Measurements from ENCODE around the gene ZYX. TPM values are rescaled to one million over a fixed set of nuclear protein-coding genes. Genes with fewer than 3 reads are reported as not detected.

The ZYX gene
- polyA plus RNA-seq, 1 donor (not counting 4 experiments of a cell fraction or from before 2014, with no cell fraction given) = 17.6 TPM

GRCh38 chr7:143363016-143363937 lies 17.9 kb upstream of the ZYX start:
- peaks cover 6% of the 10 kb centered on the region for H3K4me1 ChIP-seq (ENCODE audit: control insufficient read depth, extremely low read depth, insufficient read depth, low read length)
- no peaks in the 10 kb centered on the region for H3K36me3 ChIP-seq (ENCODE audit: control insufficient read depth in 2 of 2, extremely low read depth in 1 of 2, insufficient read depth in 2 of 2, low read length in 2 of 2)
- DNase-seq (ENCODE audit: low read depth, low spot score) = no peak
- H2AFZ ChIP-seq (ENCODE audit: control insufficient read depth, low read length) = no peak overlapping the region
- H3K9me3 ChIP-seq (ENCODE audit: control insufficient read depth, low read depth, low read length) = no peaks in the 10 kb centered on the region
- H3K79me2 ChIP-seq (ENCODE audit: control insufficient read depth, insufficient read depth, low read length) = no peaks in the 10 kb centered on the region
- dilution Hi-C loops (cut with MboI; ENCODE audit: extremely low pct_ligation_motif_present, low sequenced_read_pairs) = no loop called here
- TF ChIP-seq, protein P1, sequence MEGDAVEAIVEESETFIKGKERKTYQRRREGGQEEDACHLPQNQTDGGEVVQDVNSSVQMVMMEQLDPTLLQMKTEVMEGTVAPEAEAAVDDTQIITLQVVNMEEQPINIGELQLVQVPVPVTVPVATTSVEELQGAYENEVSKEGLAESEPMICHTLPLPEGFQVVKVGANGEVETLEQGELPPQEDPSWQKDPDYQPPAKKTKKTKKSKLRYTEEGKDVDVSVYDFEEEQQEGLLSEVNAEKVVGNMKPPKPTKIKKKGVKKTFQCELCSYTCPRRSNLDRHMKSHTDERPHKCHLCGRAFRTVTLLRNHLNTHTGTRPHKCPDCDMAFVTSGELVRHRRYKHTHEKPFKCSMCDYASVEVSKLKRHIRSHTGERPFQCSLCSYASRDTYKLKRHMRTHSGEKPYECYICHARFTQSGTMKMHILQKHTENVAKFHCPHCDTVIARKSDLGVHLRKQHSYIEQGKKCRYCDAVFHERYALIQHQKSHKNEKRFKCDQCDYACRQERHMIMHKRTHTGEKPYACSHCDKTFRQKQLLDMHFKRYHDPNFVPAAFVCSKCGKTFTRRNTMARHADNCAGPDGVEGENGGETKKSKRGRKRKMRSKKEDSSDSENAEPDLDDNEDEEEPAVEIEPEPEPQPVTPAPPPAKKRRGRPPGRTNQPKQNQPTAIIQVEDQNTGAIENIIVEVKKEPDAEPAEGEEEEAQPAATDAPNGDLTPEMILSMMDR (optimal IDR thresholded peaks at IDR 0.05 in 1 of 3, IDR thresholded peaks at IDR 0.05 in 1 of 3, conservative IDR thresholded peaks at IDR 0.05 in 1 of 3; ENCODE audit: extremely low read depth in 1 of 3, insufficient read depth in 2 of 3, low read length in 3 of 3) = no peak
- peak; percentile 92 for TF ChIP-seq EZH2 (IDR thresholded peaks at IDR 0.05; ENCODE audit: low read length)
- peaks cover 57% of the 10 kb centered on the region for H3K27me3 ChIP-seq (ENCODE audit: control insufficient read depth, extremely low read depth, insufficient read depth, low read length)
- no peak for FAIRE-seq
- no peak overlapping the region for H3K27ac ChIP-seq (ENCODE audit: control insufficient read depth, insufficient read depth, low read length)
- H3K9ac ChIP-seq (ENCODE audit: control insufficient read depth, extremely low read depth, insufficient read depth, low read length) = no peak overlapping the region
- no peaks in the 10 kb centered on the region for H4K20me1 ChIP-seq (ENCODE audit: control insufficient read depth, extremely low read depth, insufficient read depth, low read length)
- H3K4me2 ChIP-seq (ENCODE audit: control insufficient read depth, extremely low read depth, insufficient read depth, low read depth, low read length) = no peak overlapping the region
- no peak overlapping the region for H3K4me3 ChIP-seq (ENCODE audit: control insufficient read depth in 2 of 3, extremely low read depth in 1 of 3, insufficient read depth in 2 of 3, low read depth in 1 of 3, low read length in 3 of 3)
- H3K9me1 ChIP-seq (ENCODE audit: control insufficient read depth, extremely low read depth, insufficient read depth, low read length) = no peaks in the 10 kb centered on the region

- dilution Hi-C loops (cut with MboI; ENCODE audit: extremely low pct_ligation_motif_present, low sequenced_read_pairs) = no loop called here
- Histone ChIP-seq H3K27me3 (ENCODE audit: control insufficient read depth, extremely low read depth, insufficient read depth, low read length) (peaks cover 22% of the 10 kb centered on the region), H3K9me1 (ENCODE audit: control insufficient read depth, extremely low read depth, insufficient read depth, low read length) (no peaks in the 10 kb centered on the region), H3K4me2 (ENCODE audit: control insufficient read depth, extremely low read depth, insufficient read depth, low read depth, low read length) (no peak overlapping the region), H3K36me3 (ENCODE audit: control insufficient read depth in 2 of 2, extremely low read depth in 1 of 2, insufficient read depth in 2 of 2, low read length in 2 of 2) (no peaks in the 10 kb centered on the region), H3K9ac (ENCODE audit: control insufficient read depth, extremely low read depth, insufficient read depth, low read length) (no peak overlapping the region), H2AFZ (ENCODE audit: control insufficient read depth, low read length) (no peak overlapping the region), H3K4me3 (ENCODE audit: control insufficient read depth in 2 of 3, extremely low read depth in 1 of 3, insufficient read depth in 2 of 3, low read depth in 1 of 3, low read length in 3 of 3) (no peak overlapping the region), H4K20me1 (ENCODE audit: control insufficient read depth, extremely low read depth, insufficient read depth, low read length) (no peaks in the 10 kb centered on the region), H3K79me2 (ENCODE audit: control insufficient read depth, insufficient read depth, low read length) (no peaks in the 10 kb centered on the region), H3K9me3 (ENCODE audit: control insufficient read depth, low read depth, low read length) (no peaks in the 10 kb centered on the region), H3K27ac (ENCODE audit: control insufficient read depth, insufficient read depth, low read length) (no peak overlapping the region), H3K4me1 (ENCODE audit: control insufficient read depth, extremely low read depth, insufficient read depth, low read length) (peaks cover 17% of the 10 kb centered on the region)
- DNase-seq (ENCODE audit: low read depth, low spot score) (peak; percentile 55), FAIRE-seq (no peak)
- no peak for TF ChIP-seq EZH2 (IDR thresholded peaks at IDR 0.05; ENCODE audit: low read length)
- TF ChIP-seq, protein P1 (optimal IDR thresholded peaks at IDR 0.05 in 1 of 3, IDR thresholded peaks at IDR 0.05 in 1 of 3, conservative IDR thresholded peaks at IDR 0.05 in 1 of 3; ENCODE audit: extremely low read depth in 1 of 3, insufficient read depth in 2 of 3, low read length in 3 of 3) = no peak
These were observed 13.2 kb upstream of the ZYX start for GRCh38 chr7:143367972-143368371.
